HG03354 (cell line): ENCODE results near the gene HIVEP3.

Experiments used
- ATAC-seq: cut with Tn5 transposase; IDR thresholded peaks from one replicate; pipeline ENCODE4 v1.9.1; 2021; ENCODE audit warnings: mild to moderate bottlenecking; ENCODE audit not compliant: unreplicated experiment, poor library complexity, severe bottlenecking

Gene HIVEP3

DNA sequence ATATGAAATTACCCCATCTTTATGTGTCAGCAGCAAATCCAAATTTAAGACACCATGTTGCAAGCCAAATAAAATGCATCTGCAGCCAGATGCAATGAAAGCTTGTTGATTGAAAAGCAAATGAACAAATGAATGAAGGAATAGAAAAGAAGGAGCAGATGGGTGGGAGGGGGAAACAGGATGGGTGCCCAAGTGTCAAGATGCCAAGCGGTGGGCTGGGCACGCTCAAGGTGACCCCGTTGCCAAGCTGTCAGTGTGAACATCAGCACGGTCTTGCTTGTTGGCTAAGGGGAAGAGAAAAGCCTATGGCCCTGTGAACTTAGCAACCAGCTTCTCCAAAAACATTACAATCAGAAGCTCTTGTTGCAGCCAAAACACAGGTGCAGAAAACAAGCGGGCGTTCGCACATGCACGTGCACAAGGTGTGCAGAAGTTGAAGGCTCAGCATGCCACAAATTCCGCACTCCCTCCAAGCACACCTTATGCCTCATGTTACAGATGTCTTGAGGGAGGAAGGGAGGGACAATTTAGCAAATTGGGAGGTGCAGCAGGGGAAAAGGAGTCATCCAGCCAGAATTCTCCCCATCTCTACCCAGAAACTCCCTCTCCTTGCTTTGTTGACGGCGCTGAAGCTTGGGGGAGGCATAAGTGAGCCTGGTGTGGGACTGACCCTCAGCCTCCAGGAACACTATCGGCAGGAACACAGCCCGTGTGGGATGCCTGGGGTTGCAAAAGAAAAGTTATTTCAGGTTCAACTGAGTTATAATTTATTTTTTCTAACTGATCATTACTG lies 62.4 kb downstream of the HIVEP3 start:
- ATAC-seq: no peak

GRCh38 chr1:41855713-41856112 lies 63.0 kb downstream of the HIVEP3 start:
- ATAC-seq: no peak

DNA sequence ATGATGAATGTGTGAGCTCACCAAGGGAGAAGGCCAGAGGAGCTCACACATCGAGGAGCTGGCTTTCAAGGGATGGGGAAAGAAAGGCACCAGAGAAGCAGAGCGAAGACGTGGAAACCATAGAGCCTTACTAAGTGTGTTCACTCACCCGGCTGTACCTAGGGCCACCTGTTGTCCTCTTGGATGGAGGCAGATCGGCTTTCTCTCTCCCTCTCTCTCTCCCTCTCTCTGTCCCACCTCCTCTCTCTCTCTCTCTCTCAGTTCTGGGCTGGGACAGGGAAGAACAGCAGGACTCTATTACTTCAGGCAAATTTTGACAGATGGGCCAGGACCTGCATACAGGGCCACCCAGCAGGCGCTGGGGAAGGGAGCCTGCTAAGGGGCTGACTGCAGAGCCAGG lies 64.8 kb downstream of the HIVEP3 start:
- no peak for ATAC-seq

- no peak for ATAC-seq
Measured at GRCh38 chr1:41852091-41852490, 66.6 kb downstream of the HIVEP3 start.

DNA sequence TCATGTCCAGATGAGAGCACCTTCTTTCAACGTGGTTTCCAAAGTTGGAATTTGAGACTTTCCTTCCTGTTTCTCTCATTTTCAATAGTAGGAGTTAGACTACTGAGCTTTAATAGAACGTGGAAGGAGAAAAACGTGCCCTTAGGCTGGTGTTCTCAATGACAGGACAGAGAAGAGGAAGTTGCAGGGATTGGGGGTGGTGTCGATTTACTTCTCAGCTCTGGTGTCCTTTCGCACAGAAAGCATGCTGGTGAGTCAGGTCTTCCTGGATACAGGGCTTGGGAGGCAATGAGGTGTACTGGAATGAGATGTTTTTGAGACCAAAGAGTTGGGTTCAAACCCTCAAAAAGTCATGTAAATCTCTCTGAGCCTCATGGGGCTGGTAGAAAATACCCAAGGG lies 67.1 kb downstream of the HIVEP3 start:
- ATAC-seq: no peak

DNA sequence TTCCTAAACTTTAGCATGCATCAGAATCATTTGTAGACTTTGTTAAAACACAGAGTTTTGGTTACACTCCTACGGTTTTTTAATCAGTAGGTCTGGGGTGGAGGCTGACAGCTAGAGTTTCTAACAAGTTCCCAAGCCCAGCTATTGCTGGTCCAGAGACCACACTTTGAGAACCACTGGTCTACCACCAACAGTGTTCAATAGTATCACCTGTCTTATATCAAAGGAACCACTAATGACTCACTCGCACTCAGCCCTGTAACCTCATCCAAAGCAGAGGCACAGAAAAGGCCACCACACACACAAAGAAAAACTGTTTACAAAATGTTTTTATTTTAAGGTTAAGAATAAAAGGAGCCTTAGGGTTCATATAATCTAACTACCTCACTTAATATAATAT lies 68.7 kb downstream of the HIVEP3 start:
- no peak for ATAC-seq

- no peak for ATAC-seq
Measured at GRCh38 chr1:41849211-41849759, 69.4 kb downstream of the HIVEP3 start.

DNA sequence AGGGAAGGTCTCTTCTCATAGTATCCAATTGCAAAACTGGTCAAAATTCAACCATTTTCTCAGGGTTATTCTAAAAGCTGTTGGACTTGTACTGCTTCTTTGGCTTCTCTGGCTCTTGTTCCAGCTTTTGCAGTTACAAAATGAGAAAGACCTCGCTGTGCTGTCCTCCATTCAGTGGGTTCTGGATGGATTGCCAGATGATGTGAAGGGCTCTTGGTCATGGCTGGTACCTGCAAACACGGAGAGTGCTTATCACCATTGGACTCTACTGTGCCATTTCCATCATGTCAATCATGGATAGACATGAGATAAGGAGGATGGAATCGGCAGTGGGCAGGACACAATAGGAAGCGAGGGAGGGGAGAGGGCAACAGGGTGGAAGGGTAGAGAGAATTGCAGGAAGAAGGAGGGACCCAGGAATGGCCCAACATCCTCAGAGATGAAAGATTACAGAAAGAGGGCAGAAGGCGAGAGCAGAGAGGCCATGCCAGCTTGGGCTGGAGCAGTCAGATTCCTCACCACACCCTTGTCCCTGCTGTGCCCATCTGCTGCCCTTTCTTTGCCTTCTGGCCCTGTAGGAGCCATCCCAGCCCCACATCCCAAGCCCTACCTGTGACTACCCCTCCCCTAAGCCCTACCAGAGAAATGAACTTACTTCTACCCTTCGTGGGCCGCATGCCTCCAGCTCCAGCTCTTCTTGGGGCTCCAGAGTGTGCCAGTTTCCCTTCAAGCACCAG lies 70.3 kb downstream of the HIVEP3 start:
- ATAC-seq: no peak

DNA sequence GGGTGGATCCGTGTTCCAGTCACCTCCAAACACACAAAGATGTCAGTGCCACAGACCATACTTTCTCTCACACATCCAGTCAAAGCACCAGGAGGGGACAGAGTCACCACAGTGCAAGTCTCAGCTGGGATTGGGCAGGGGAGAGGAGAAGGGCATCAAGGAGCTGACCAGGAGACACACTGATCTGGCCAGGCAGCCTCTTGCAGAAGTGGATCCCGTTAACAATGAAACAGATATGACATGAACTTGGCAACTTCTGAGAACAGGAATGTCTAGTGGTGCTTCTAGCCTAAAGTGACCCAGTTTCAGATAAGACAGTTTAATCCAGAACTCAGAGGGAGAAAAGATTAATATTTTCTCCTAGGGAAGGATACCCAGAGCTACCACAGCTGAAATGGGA lies 71.0 kb downstream of the HIVEP3 start:
- no peak for ATAC-seq

DNA sequence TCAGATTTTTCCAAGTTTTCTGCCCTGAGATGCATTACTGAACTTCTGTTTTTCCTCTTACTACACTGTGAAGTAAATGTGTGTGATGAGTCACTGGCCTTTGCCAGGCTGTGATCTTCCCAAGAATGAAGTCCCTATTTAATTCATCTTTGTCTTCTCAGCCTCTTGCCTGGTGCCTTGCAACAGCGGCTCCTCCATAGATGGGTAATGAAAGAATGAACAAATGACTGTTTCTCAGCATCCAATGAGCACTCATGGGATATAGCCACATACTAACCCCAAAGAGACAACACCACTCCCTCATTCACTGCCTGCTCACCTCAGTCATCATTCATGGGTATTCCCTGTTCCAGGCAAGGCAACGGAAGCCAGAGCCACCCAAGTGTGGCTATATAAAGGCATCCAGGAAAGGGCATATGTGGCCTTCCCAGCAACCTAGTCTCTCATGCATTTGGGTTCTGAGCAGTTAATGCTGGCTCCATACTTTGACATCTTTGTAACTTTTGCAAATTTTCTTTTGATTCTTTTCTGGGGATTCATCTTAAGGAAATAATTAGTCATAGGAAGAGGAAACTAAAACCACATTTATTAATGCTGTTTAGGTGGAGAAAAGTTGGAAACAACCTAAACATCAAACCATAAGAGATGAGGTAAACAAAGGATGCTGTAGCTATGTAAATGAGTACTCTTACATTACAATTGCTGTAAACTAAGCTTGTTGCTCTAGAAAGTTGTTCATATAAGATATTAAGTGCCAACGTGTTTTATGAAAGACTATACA lies 71.9 kb downstream of the HIVEP3 start:
- ATAC-seq: no peak

DNA sequence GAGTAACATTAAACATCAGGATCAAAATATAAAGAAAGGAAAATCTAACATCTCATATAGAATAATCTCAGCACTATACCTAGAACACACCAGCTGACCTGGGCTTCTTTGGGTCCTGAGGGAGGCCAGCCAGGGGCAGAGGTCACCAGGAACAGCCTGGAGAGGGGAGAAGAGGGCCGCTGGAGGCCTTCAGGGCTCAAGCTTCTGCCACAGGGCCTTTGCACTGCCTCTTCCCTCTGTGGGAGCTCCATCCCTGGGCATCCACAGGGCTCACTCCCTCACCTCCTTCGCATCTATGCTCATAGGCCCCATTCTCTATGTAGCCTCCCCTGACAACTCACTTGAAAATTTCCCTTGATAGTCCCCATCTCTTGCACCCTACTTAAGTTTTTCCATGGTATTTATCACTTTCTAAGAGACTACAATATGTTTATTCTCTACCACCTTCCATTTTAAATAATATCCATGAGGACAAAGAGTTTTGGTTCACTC lies 73.9 kb downstream of the HIVEP3 start:
- ATAC-seq: no peak

DNA sequence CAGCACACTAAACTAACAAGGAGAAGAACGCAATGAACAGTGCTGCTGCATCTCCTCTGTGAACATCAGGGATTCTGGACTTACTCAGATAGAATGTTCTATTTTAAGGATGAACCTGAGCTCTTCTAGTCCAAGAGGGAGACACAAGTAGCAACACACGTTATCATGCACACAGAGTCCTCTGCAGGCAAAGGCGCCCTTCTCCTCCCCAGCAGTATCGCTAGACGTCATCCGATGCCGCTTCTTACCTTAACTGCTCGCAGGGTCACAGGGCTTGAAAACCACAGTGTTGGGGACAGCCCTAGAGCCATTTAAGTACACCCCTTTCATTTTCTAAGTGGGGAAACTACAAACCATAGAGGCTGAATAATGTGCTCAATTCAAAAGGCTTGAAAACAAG lies 74.5 kb downstream of the HIVEP3 start:
- ATAC-seq: no peak

DNA sequence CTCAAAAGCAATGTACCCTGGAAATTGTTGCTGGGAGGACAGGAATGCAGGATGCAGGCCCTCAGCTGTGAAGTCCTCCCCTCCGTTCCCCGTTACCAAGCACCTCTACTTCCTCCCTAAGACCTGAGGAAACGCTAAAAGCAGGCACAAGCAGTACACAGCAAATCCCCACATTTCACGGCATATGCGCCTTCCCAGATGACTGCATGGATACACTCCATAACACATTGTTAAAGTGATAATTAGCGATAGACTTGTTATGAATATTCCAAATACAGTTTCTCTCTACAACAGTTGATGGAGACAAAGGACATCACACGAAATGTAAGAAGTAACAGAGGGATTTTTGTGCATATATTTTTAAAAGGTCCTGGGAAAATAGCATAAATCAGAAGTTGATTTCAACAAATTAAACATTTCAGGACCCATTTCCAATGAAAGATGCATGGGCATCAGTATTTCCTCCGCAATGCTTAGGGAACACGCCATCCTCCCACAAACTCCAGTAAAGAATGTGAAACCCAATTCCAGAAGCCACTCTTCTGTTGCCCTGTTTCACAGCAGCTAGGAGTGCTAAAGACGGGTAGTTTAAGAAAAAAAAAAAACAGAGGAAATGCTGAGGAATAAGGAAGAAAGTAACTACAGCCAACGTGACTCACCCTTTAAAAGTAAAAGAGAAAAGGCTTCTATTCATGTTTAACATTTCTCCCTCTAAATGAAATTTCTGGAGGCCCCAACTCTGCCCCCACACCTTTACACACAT lies 75.5 kb downstream of the HIVEP3 start:
- ATAC-seq: no peak

DNA sequence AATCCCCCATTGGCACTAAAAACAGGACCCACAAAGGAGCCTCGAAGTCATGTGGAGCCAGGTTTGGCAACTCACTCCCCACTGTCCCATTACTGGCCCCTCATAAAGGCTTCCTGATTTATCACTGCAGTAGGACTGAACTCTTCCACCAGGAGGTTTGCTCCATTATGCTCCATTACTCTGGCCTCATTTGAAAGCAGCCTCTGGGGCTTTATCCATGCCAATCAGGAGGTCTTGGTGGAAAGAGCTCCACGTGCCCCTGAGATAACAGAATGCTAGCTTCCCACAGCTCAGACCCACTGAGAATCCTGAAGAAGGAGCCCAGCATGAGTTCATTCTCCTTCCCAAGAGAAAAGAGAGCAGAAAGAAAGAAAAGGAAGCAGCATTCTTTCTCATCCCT lies 76.4 kb downstream of the HIVEP3 start:
- no peak for ATAC-seq

DNA sequence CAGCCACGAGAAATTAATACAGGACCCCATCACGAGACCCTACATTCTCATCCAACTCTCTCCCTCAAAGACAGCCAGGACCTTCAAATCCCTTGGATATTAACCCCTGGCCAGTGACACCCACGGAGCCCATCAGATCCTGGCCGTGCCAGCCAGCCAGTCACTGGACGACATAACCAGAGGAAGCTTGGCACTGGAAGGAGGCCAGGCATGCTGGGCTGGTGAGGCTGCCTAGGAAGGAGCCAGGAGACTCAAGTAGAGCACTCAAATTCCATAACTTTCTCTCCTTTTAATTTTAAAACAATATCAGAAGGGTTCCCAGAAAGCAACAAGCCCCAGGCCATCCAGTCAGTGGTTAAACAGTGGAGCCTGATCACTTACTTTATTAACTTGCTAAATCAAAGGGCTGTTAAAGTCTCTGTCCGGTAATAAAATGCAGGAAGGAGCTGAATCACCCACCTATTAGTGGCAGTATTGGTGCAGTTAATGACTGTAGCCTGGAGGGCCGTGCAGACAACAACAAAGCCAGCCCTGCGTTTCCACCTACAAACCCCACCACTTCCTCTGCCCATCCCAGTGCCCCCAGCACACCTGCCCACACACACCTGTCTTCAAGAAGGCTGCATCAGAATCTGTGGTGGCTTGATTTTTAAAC lies 78.0 kb downstream of the HIVEP3 start:
- no peak for ATAC-seq

DNA sequence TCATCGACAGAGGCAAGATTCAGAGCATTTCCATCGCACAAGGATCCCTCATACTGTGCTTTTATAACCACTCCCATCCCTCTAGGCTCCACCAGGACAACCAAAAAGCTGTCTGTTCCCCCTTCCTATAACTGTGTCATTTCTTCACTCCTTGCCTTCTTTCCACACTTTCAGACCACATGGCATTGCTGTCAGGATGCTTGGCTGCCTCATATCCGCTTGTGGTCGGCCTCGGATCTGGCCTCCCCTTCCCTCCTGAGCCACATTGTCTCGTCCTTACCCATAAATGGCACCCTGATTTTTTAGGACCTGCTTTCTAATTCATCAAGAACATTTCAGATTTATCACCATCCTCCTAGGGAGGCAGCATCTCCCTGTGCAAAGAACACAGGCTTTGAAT lies 80.5 kb downstream of the HIVEP3 start:
- no peak for ATAC-seq

GRCh38 chr1:41837691-41838090 lies 81.0 kb downstream of the HIVEP3 start:
- ATAC-seq: no peak

GRCh38 chr1:41835485-41835884 lies 83.2 kb downstream of the HIVEP3 start:
- ATAC-seq: no peak

GRCh38 chr1:41833519-41834000 lies 85.2 kb downstream of the HIVEP3 start:
- ATAC-seq: no peak
